Measurements from ENCODE around the gene PRELID2.
"Not testable (repeated sequence)": the region's sequence is repeated elsewhere in the genome, so short reads cannot be mapped to it uniquely, and the experiment has no call there.

The PRELID2 gene

GRCh38 chr5:145836241-145836640, 1.1 kb upstream of the PRELID2 start:
- DNase-seq = not testable (repeated sequence)

GRCh38 chr5:145835848-145836239, 702 bp upstream of the PRELID2 start:
- DNase-seq = peak; percentile 51

- no peak for DNase-seq
Measured at GRCh38 chr5:145834554-145834916, 607 bp downstream of the PRELID2 start.

DNA sequence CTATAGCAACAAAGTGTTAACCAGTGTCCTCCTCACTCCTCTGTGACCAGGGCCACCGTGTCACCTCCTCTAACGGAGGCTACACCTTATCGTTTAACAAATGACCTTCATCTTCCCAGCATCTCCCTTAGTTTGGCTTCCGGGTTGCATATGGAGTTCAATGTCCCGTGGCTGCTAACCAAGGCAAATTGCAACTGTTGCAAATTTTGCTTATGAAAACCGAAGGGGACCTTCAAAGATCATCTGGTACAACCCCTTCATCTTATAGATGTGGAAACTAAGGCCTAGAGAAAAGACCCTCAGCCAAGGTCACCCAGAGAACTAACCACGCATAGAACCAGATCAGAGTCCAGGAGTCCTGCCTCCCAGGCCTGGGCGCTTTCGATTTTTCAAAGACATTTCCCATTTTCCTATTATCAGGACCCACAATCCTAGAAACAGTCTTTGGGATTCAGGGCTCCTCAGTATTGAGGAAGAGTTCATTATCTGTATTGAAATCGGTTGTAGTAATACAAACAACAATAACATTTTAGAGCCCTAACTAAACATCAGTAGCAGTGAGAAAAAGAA, 1.4 kb downstream of the PRELID2 start:
- no peak for DNase-seq

DNA sequence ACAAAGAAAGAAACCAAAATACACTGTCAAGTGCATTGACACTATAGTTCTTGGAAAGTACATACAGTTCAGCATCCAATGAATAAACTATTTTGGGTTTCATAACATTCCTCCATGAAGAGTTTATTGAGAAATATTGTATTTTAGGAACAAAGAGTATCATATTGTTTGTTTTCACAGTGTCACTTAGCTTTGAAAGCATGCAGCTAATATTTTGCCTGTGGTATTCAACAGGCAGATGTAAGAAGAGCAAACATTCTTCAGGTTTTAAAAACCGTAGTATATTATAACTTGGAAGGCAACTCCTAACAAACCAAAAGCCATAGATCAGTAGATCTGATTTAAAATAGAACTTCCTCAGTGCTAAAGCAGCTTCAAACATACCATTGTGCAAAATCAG, 4.5 kb downstream of the PRELID2 start:
- DNase-seq = no peak

DNA sequence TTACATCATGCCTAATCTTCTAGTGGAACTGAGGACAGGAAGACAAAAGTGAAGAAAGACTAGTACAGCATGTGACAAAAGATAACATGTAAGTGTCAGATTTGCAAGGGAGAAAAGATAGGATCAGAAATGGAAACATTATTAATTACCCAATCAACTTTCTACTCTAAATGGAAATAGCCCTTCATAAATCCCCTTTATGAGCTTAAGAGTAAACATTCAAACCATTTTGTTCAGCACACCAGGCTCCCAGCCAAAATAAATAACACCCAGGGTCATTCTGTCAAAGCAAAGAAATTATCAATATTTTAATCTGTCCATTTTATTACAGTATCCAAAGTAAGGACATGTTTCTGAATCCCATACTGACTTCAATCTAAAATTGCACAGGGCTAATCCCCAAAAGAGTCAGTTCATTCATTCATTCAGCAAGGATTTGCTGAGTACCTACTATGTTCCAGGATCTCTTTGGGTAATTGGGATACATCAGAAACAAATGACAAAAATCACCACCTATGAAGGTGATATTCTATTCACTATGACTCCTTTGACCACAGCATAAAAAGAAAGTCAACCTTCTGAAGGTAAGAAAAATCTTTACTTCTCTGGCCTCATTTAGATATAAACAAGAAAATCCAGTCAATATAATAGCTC, 5.3 kb downstream of the PRELID2 start:
- no peak for DNase-seq

- DNase-seq = no peak
Measured at GRCh38 chr5:145826895-145827674, 8.1 kb downstream of the PRELID2 start.

- DNase-seq = no peak
Measured at GRCh38 chr5:145825751-145826180, 9.4 kb downstream of the PRELID2 start.

- no peak for DNase-seq
Measured at GRCh38 chr5:145824040-145824439, 11.1 kb downstream of the PRELID2 start.

DNA sequence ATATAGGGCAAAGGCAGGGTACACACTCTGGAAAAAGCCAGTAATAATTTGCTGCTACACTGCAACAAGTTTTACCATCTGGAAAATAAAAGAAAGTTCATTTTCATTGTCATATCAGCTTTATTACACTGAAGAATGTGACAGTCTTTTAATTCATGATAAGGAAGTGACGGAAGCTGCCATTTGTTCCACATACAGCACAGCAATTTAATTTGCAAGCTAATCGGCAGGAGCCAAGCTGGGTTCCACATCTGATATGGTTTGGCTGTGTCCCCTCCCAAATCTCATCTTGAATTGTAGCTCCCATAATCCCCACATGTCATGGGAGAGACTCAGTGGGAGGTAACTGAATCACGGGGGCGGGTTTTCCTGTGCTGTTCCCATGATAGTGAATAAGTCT, 16.5 kb downstream of the PRELID2 start:
- DNase-seq = no peak

DNA sequence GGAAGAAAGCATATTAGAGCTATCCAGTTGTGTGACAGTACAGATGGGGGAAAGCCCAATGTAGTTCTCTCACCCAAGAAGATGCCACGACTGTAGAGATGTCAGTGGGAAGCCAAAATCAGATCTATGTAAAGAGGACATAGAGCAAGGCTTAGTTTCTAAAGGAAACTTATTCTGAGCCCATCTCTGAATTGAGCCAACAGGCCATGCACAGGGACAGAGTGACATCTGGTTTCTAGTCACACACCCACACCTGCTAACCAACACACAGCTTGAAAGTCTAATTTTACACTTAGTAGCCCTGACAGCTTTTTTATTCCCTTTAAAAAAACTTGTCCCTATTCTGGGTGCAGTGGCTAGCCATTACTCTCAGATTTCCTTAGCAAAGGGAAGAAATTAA, 22.3 kb downstream of the PRELID2 start:
- no peak for DNase-seq

DNA sequence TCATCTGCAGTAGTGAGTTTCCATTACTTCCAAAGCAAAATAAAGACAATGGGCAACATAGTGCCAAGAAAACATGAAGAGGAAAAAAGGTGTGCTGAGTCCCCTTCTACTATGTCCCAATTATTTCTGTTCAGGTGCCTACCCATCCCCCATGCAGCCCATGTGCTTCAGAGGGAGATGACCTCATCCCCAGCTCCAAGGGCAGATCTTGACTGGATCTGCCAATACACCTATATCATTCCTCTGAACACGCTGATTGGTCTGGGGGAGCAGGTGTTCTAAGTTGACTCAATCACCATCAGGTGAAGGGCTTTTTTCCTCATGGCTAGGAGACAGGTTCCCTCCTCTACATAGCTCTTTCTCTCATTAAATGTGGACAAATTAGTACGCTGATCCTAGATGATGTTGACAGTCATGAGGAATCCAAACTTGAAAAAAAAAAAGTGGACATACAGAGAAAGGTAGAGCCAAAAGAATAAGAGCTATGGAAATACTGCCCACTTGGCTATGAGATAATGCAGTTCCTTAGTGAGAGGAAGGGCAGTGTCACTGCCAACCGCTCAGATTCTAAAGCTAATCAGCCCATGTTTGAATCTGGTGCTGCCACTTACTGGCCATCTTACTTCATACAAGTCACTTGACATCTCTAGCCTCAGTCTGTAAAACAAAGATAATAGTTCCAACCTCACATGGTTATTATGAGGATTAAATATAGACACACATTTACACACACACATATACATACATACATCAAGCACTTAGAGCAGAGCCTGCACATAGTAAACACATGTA, 23.1 kb downstream of the PRELID2 start:
- no peak for DNase-seq

GRCh38 chr5:145806923-145807322, 28.2 kb downstream of the PRELID2 start:
- DNase-seq = no peak

DNA sequence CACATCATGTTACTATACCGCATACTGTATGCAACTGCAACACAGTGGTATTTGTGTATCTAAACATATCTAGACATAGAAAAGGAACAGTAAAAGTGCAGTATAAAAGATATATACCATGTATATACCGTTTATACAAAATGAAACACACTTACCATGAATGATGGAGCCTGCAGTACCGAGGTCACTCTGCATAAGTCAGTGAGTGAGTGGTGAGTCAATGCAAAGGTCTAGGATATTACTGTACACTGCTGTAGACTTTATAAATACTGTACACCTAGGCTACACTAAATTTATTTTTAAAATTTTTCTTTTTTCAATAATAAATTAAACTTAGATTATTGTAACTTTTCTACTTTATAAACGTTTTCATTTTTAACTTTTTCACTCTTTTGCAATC, 29.3 kb downstream of the PRELID2 start:
- no peak for DNase-seq

- DNase-seq = no peak
Measured at GRCh38 chr5:145804701-145805100, 30.4 kb downstream of the PRELID2 start.

DNA sequence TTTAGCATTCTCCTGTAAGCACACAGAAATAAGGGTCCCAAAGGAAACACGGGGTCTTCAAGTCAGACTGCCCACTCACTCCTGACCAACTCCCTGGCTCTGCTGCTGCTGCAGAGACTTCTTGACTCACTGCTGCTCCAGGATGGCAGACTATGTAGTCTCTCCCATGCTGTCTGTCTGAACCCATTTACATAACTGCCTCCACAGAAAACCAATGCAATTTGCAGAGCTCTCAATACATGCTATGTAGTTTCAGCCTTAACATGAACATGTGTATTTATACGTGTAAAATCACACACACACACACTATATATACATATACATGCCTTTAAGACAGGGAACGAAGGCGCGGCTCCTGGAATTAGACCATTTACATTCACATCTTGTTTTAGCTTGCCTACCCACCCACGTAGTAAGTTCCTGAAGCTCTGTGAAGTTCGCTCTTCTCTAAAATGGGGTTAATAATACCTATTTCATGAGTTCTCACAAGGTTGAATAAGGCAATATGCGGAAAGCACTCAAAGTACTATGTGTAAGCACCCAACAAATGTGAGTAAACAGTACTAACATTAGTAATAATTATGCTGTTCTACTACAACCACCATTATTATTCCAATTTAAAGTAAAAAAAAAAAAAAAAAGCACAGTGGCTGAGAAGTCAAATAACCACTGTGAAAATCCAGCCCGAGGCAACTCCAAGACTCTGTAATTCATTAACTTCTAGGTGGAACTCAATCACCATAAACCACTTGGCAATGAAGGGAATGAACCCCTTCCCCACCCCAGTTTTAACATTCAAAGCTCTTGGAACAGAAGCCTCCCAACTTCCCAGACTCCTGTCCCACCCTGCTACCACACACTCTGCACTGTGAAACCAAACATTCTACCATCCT, 31.8 kb downstream of the PRELID2 start:
- DNase-seq = no peak

- DNase-seq = no peak
Measured at GRCh38 chr5:145801195-145801594, 33.9 kb downstream of the PRELID2 start.

DNA sequence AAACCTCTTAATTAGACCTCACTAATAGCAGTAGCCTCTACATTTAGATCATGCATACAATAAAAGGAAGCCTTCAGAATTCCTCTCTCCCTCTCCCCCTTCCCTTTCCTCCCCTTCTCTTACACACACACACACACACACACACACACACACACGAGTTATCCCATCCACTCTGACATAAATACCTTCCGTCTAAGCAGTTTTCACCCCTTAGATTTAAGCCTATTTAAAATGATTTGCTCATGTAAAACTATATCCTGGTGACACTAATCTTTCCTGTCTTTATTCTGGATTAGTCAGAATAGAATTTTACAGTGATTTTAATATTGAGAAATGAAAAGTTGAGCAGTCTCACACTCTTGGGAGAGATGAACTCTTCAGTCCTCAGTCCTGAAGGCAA, 35.0 kb downstream of the PRELID2 start:
- DNase-seq = no peak

DNA sequence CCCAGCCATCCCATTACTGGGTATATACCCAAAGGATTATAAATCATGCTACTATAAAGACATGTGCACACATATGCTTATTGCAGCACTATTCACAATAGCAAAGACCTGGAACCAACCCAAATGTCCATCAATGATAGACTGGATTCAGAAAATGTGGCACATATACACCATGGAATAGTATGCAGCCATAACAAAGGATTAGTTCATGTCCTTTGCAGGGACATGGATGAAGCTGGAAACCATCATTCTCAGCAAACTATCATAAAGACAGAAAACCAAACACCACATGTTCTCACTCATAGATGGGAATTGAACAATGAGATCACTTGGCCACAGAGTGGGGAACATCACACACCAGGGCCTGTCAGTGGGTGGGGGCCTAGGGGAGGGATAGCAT, 36.6 kb downstream of the PRELID2 start:
- not testable (repeated sequence) for DNase-seq

DNA sequence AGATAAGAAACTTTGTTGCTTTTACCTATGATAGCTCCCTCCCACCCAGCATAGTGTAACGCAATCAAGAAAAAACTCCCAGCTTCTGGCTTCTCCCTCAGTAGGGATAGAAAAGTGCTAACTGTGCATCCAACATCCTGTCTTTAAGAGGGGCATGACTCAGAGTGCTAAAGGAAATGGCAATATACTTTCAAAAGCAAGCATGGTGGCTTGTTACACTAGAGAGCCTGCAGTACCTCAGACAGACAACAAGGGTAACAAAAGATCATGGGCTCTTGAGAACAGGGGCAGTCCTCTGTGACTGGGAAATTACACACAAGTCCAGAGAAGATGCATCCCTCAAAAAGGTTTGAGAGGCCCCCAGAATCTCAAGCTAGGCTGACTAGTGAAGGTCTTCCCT, 37.8 kb downstream of the PRELID2 start:
- no peak for DNase-seq

DNA sequence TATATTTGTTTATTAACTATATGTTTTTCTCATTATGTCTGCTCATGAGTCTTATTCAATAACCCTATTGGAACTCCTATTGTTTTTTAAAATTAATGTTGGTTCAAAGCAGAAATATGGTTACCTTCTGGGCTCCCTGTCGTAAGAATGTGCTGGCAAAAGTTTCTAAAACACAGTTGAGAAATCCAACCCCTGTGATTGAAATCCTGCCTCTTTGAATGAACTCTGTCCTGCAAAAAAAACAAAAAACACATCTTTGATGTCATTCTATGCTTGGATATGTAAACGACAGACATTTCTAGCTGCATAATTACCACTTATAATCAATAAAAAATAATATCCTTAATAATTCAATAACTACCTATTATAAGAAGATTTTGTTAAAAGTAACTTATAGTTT, 38.8 kb downstream of the PRELID2 start:
- no peak for DNase-seq

GRCh38 chr5:145793574-145793973, 41.6 kb downstream of the PRELID2 start:
- no peak for DNase-seq

Measured in right forelimb (tissue), 1 donor.